ENCODE data around the gene MBNL2.

GRCh38 chr13:97318532-97318931, 96.4 kb downstream of the MBNL2 start:
- TF ChIP-seq POLR2AphosphoS5 (IDR thresholded peaks at IDR 0.05), result no peak
- TF ChIP-seq CTCF (IDR thresholded peaks at IDR 0.05), result no peak
- TF ChIP-seq POLR2A (IDR thresholded peaks at IDR 0.05), result no peak
